Stomach (tissue), 4 donors: ENCODE results near the gene C3orf22.

Source experiments
- POLR2AphosphoS5 ChIP-seq, 3 donors: sonication (generic); formaldehyde crosslinking; IDR thresholded peaks; one replicate each; pipeline ENCODE4 v1.6.1; 2016; ENCODE audit warnings: antibody characterized with exemption in 3 of 3
- TF ChIP-seq, protein P1 (sequence below), 7 experiments: fragments of 450-650 bp in 4 of 7; fragments of 200-600 bp in 3 of 7; sonication (generic) in 3 of 7; IDR thresholded peaks; one replicate each; pipeline ENCODE4 v1.5.1; 2016 to 2019; ENCODE audit warnings: antibody characterized with exemption in 7 of 7, control low read depth in 2 of 7, mild to moderate bottlenecking in 1 of 7

DNA sequence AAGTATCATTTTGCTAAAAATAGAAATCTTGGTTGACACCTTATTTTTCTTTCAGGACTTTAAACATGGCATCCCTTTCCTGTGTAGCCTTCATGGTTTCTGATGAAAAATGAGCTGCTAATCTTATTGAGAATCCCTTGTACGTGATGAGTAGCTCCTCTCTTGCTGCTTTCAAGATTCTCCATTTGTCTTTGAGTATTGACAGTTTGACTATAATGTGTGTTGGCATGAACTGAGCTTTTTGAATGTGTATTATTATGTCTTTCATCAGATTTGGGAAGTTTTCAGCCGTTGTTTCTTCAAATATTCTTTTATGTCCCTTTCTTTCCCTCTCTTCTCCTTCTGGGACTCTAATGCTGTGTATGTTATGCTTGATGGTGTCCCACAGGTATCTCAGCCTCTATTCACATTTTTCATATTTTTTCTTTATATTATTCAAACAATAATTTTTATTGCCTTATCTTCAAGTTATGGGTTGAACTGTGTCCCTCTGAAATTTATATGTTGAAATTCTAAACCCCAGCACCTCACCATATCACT, 4.1 kb upstream of the C3orf22 start:
- TF ChIP-seq, protein P1, sequence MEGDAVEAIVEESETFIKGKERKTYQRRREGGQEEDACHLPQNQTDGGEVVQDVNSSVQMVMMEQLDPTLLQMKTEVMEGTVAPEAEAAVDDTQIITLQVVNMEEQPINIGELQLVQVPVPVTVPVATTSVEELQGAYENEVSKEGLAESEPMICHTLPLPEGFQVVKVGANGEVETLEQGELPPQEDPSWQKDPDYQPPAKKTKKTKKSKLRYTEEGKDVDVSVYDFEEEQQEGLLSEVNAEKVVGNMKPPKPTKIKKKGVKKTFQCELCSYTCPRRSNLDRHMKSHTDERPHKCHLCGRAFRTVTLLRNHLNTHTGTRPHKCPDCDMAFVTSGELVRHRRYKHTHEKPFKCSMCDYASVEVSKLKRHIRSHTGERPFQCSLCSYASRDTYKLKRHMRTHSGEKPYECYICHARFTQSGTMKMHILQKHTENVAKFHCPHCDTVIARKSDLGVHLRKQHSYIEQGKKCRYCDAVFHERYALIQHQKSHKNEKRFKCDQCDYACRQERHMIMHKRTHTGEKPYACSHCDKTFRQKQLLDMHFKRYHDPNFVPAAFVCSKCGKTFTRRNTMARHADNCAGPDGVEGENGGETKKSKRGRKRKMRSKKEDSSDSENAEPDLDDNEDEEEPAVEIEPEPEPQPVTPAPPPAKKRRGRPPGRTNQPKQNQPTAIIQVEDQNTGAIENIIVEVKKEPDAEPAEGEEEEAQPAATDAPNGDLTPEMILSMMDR (IDR thresholded peaks at IDR 0.05), result no peak
- no peak for TF ChIP-seq POLR2AphosphoS5 (IDR thresholded peaks at IDR 0.05)
